Lower leg skin (tissue), 4 donors: ENCODE measurements around the gene HOPX. TPM values are rescaled to one million over a fixed set of nuclear protein-coding genes. Genes with fewer than 3 reads are reported as not detected.
A peak's percentile ranks its signal among the peaks of the same experiment; 100 is the strongest.

Experiments
- DNase-seq, 2 donors: peaks; one replicate each; pipeline ENCODE4 v3.0.0-alpha.2; 2019; ENCODE audit warnings: low spot score in 2 of 2
- H3K4me3 ChIP-seq: fragments of 200-600 bp; sonication (generic); 2 replicates; pipeline ENCODE4 v1.5.1; 2017; ENCODE audit warnings: mild to moderate bottlenecking, low read depth; ENCODE audit not compliant: poor library complexity, severe bottlenecking
- POLR2A ChIP-seq, 2 donors: fragments of 450-650 bp; IDR thresholded peaks; one replicate each; pipeline ENCODE4 v1.6.1; 2016 to 2017; ENCODE audit warnings: antibody characterized with exemption in 2 of 2, mild to moderate bottlenecking in 1 of 2, moderate library complexity in 1 of 2
- WGBS, 2 donors: methylation state at CpG; one replicate each; pipeline ENCODE4 v1.1.5; 2018; 5-methylcytosine and 5-hydroxymethylcytosine counted together
- intact Hi-C: fragments of 100-400 bp; cut with DNase I; formaldehyde crosslinking; loops from one replicate; pipeline ENCODE4 v1.15.0; 2023; ENCODE audit warnings: low total_unique reads
- total RNA-seq, 4 donors: library from RNA; depleted of rRNA; stranded (reverse); fragments of >200 nt; gene quantifications; one replicate each; pipeline ENCODE4 v1.1.0, GENCODE V29; 2016
- TF ChIP-seq, protein P1 (sequence below), 3 donors: fragments of 450-650 bp; IDR thresholded peaks; one replicate each; pipeline ENCODE4 v1.5.1; 2016; ENCODE audit warnings: antibody characterized with exemption in 3 of 3, mild to moderate bottlenecking in 3 of 3, moderate library complexity in 2 of 3

The HOPX gene
- total RNA-seq, 4 donors from 2014 or later: 1,330 to 2,611 (median 2,071) TPM

DNA sequence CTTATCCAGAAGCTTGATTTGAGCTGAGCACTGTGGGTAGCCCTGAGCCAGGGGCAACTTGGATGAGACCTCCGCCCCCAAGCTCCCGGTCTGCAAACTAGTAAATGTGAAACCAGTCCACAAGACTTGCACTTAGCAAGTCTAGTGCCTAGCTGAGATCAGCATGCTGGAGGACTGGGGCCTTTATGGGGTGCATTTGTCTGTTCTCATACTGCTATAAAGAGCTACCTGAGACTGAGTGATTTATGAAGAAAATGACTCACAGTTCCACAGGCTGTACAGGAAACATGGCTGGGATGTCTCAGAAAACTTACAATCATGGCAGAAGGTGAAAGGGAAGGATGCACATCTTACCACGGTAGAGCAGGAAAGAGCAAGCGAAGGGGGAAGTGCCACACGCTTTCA is 42.1 kb upstream of the HOPX start:
- WGBS, 2 donors: 65 to 68% methylated on average over 5 of the region's 5 CpGs

DNA sequence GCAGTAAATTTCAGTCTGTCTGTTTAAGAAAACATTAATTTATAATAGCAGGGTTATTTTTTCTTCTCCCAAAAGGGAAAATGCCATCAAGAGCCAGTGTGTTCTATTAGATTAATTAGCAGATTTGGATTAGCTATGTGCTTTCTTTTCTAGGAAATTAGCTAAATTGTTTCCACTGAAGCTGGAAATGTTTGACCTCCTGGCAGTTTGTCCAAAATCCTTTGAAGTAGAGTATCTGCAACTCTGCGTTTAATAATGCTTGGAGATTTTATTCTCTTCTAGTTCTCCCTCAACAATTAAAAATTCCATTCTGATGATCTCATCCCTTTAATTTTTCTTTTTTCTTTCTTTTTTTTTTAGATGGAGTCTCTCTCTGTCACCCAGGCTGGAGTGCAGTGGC is 27.1 kb upstream of the HOPX start:
- no peak for TF ChIP-seq POLR2A (IDR thresholded peaks at IDR 0.05)
- TF ChIP-seq, protein P1, sequence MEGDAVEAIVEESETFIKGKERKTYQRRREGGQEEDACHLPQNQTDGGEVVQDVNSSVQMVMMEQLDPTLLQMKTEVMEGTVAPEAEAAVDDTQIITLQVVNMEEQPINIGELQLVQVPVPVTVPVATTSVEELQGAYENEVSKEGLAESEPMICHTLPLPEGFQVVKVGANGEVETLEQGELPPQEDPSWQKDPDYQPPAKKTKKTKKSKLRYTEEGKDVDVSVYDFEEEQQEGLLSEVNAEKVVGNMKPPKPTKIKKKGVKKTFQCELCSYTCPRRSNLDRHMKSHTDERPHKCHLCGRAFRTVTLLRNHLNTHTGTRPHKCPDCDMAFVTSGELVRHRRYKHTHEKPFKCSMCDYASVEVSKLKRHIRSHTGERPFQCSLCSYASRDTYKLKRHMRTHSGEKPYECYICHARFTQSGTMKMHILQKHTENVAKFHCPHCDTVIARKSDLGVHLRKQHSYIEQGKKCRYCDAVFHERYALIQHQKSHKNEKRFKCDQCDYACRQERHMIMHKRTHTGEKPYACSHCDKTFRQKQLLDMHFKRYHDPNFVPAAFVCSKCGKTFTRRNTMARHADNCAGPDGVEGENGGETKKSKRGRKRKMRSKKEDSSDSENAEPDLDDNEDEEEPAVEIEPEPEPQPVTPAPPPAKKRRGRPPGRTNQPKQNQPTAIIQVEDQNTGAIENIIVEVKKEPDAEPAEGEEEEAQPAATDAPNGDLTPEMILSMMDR (IDR thresholded peaks at IDR 0.05): no peak
- WGBS, 2 donors: 23 to 29% methylated on average over 1 of the region's 1 CpG
- H3K4me3 ChIP-seq: no peak overlapping the region
- intact Hi-C loops: no loop called here
- no peak for DNase-seq

More for the DNA sequence above, 42.1 kb upstream of the HOPX start:
- TF ChIP-seq, protein P1 (IDR thresholded peaks at IDR 0.05): no peak
- no peak for TF ChIP-seq POLR2A (IDR thresholded peaks at IDR 0.05)
- H3K4me3 ChIP-seq: no peak overlapping the region
- intact Hi-C loops: no loop called here
- DNase-seq: peak in 1 of 2 donors; percentile 62

DNA sequence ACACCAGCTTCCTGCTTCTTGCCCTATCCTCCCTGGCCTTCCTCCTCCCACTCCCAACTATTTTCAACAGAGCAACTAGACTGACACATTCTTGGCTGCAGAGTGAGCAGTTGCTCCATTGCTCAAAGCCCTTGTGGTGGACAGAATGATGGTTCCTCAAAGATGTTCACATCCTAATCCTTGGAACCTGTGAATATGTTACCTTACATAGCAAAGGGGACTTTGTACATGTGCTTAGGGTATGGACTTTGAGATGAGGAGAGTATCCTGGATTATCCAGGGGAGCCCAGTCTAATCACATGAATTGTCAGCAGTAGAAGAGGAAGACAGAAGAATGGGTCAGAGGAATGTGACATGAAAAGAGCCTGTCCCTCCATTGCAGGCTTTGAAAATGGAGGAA is 24.9 kb upstream of the HOPX start:
- H3K4me3 ChIP-seq: no peak overlapping the region
- intact Hi-C loops: no loop called here
- no peak for DNase-seq
- TF ChIP-seq, protein P1 (IDR thresholded peaks at IDR 0.05): no peak
- TF ChIP-seq POLR2A (IDR thresholded peaks at IDR 0.05): no peak

DNA sequence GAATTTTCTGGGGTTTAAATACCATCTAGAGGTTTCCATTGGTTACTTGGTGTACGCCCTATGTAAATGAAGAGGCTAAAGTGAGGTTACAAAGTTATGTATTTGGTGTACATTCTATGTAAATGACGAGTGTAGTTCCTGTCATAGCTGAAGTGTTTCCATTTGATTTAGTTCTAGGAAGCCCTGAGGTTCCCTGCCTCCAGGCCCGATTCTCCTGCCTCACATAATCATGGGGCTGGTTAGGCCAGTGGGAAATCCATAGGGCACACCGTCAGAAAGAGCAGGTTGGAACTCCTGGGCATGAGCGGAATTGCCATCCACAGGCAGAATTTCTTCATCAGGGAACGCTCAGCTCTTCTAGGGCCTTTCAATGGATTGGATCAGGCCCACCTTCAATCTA is 24.2 kb upstream of the HOPX start:
- WGBS, 2 donors: 93 to 95% methylated on average over 6 of the region's 6 CpGs
- no peak for DNase-seq

DNA sequence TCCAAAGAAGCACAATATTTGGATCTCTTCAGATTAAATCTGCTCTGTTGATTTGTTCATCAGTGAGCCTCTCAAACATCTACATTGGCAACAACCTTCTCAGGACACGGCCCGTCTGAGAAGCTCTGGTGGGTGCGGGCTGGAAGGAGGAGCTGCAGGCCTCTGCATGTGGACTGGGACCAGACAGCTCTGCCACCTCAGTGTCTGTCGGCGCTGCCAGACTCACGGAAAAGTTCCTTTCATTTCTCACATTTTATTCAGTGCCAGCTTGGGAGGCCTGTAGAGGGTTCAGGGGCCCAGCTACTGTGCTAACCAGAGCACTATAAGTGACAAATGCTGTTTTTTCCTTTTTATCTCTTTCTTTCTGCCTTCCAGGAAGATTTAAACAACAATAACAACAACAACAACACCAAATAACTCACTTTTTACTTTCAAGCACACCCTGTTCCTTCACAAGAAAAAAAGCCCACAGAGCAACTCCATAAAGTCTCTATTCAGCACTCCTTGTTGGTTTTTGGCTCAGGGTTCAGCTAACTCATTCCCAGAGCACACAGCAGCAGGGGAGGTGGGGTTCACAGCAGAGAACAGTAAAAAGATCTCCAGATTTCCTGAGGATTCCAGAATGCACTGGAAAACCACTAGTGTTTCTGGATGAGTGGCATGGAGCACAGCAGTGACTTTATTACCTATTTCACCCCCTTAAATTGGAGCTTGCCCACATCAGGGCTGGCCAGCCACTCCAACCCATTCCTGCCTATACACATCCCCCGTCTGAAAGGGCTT is 23.2 kb upstream of the HOPX start:
- TF ChIP-seq, protein P1 (IDR thresholded peaks at IDR 0.05): no peak
- no peak for TF ChIP-seq POLR2A (IDR thresholded peaks at IDR 0.05)
- H3K4me3 ChIP-seq: no peak overlapping the region
- intact Hi-C loops: no loop called here
- DNase-seq: no peak
- 38 to 39% methylated on average over 7 of the region's 7 CpGs for WGBS, 2 donors

More for the DNA sequence above, 24.2 kb upstream of the HOPX start:
- TF ChIP-seq POLR2A (IDR thresholded peaks at IDR 0.05): no peak
- TF ChIP-seq, protein P1 (IDR thresholded peaks at IDR 0.05): no peak
- no peak overlapping the region for H3K4me3 ChIP-seq
- intact Hi-C loops: no loop called here

DNA sequence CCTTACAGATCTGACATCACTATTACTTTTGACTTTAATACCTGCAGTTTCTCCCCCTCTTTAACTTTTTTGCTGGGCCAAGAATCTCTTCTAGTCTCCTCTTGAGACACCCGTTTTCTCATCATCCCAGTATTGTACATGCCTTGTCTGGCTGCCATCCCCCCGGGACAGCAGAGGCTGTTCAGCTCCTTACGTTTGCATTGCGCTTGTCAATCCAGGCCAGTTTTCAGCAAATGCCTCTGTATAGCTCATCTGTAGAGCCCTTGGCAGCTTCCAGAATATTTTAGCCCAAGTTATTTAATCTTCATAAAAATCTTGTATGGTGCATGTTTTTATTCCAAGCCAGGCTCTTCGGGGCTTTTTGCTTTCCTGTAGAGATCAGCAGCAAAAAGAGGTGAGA is 22.3 kb upstream of the HOPX start:
- intact Hi-C loops: no loop called here
- DNase-seq: no peak
- TF ChIP-seq, protein P1 (IDR thresholded peaks at IDR 0.05): no peak
- TF ChIP-seq POLR2A (IDR thresholded peaks at IDR 0.05): no peak
- WGBS, 2 donors: 37 to 49% methylated on average over 5 of the region's 5 CpGs
- H3K4me3 ChIP-seq: no peak overlapping the region
